ENCODE results near the gene MED20. TPM values are rescaled to one million over a fixed set of nuclear protein-coding genes. Genes with fewer than 3 reads are reported as not detected.
A peak's percentile ranks its signal among the peaks of the same experiment; 100 is the strongest.

Gene MED20
- 10 to 100 TPM; 21.4 to 21.9 TPM for total RNA-seq

- Mint-ChIP-seq H3K4me3 (peak within 1 kb of the TSS; percentile 95), H3K27me3 (no peaks in the 10 kb centered on the region), H3K36me3 (ENCODE audit: low read depth) (peaks cover 39% of the 10 kb centered on the region), H3K4me1 (peaks cover 59% of the 10 kb centered on the region), H3K27ac (peak within 1 kb of the TSS; percentile 97), H3K9me3 (no peaks in the 10 kb centered on the region)
- ChIA-PET POLR2A (interaction anchor here (0.7 to 5.7 kb wide), 21 partner anchors 8 to 969 kb away, joined by 3 to 191 read pairs (median 4); partner anchors contain the start of genes CCND3, MRPS10, TAF8 and TOMM6), CTCF (interaction anchor here (0.6 to 6.3 kb wide), 44 partner anchors 9 to 645 kb away, joined by 3 to 199 read pairs (median 5); partner anchors contain the start of genes CCND3, FRS3, PRICKLE4 and TAF8)
- DNase-seq = peak; percentile 95
Measured at GRCh38 chr6:41920921-41921711, at the start of gene MED20, which contains the start of gene BYSL. MED20 (minus strand) TSS chr6:41921139; CDS start chr6:41921018, 121 bp downstream. BYSL (plus strand) TSS chr6:41921499; CDS start chr6:41921563, 64 bp downstream.

- CTCF ChIA-PET = no interaction called here
Measured at GRCh38 chr6:41970436-41970846, 49.5 kb upstream of the MED20 start.

GRCh38 chr6:41967312-41968287 is 46.7 kb upstream of the MED20 start:
- ChIA-PET CTCF (interaction anchor here (1.5 to 1.8 kb wide), 3 partner anchors 46 to 77 kb away, joined by 4 to 6 read pairs (median 5); partner anchors contain the start of genes BYSL and MED20), POLR2A (interaction anchor here (1.0 to 1.6 kb wide), 2 partner anchors 9 to 74 kb away, joined by 3 to 5 read pairs; no protein-coding TSS in a partner anchor)
- peaks cover 44% of the 10 kb centered on the region for H3K4me1 Mint-ChIP-seq
- peaks cover 6% of the 10 kb centered on the region for H3K9me3 Mint-ChIP-seq
- no peak overlapping the region for H3K4me3 Mint-ChIP-seq
- H3K27me3 Mint-ChIP-seq = no peaks in the 10 kb centered on the region
- no peak for DNase-seq
- H3K36me3 Mint-ChIP-seq (ENCODE audit: low read depth) = peaks cover 10% of the 10 kb centered on the region
- H3K27ac Mint-ChIP-seq = no peak overlapping the region

More at GRCh38 chr6:41970436-41970846, 49.5 kb upstream of the MED20 start:
- H3K36me3 Mint-ChIP-seq (ENCODE audit: low read depth) = peaks cover 9% of the 10 kb centered on the region
- POLR2A ChIA-PET = no interaction called here
- H3K4me1 Mint-ChIP-seq = peaks cover 23% of the 10 kb centered on the region
- peak overlapping the region; percentile 70 for H3K27ac Mint-ChIP-seq
- H3K9me3 Mint-ChIP-seq = peaks cover 6% of the 10 kb centered on the region
- no peaks in the 10 kb centered on the region for H3K27me3 Mint-ChIP-seq
- no peak for DNase-seq
- no peak overlapping the region for H3K4me3 Mint-ChIP-seq

GRCh38 chr6:41966961-41967311 is 46.0 kb upstream of the MED20 start:
- ChIA-PET POLR2A (interaction anchor here (1.6 kb wide), 1 partner anchor 75 kb away, joined by 5 read pairs; no protein-coding TSS in a partner anchor), CTCF (interaction anchor here (1.5 kb wide), 1 partner anchor 72 kb away, joined by 6 read pairs; no protein-coding TSS in a partner anchor)
- Mint-ChIP-seq H3K4me1 (peaks cover 45% of the 10 kb centered on the region), H3K36me3 (ENCODE audit: low read depth) (peaks cover 7% of the 10 kb centered on the region), H3K27ac (no peak overlapping the region), H3K27me3 (no peaks in the 10 kb centered on the region), H3K9me3 (peaks cover 6% of the 10 kb centered on the region), H3K4me3 (no peak overlapping the region)
- DNase-seq = no peak

GRCh38 chr6:41966214-41966920 is 45.4 kb upstream of the MED20 start:
- no peaks in the 10 kb centered on the region for H3K27me3 Mint-ChIP-seq
- peaks cover 12% of the 10 kb centered on the region for H3K36me3 Mint-ChIP-seq (ENCODE audit: low read depth)
- peaks cover 50% of the 10 kb centered on the region for H3K4me1 Mint-ChIP-seq
- peaks cover 6% of the 10 kb centered on the region for H3K9me3 Mint-ChIP-seq
- no peak overlapping the region for H3K4me3 Mint-ChIP-seq
- ChIA-PET POLR2A (interaction anchor here (1.1 to 1.2 kb wide), 2 partner anchors 9 to 73 kb away, joined by 3 to 4 read pairs; no protein-coding TSS in a partner anchor), CTCF (interaction anchor here (0.6 to 1.9 kb wide), 2 partner anchors 11 to 138 kb away, joined by 5 to 6 read pairs; no protein-coding TSS in a partner anchor)
- no peak overlapping the region for H3K27ac Mint-ChIP-seq
- DNase-seq = no peak

- peaks cover 4% of the 10 kb centered on the region for H3K9me3 Mint-ChIP-seq
- no peak for DNase-seq
- ChIA-PET CTCF (interaction anchor here (0.6 to 1.9 kb wide), 2 partner anchors 10 to 139 kb away, joined by 5 to 6 read pairs; no protein-coding TSS in a partner anchor), POLR2A (interaction anchor here (1.1 to 1.2 kb wide), 2 partner anchors 10 to 74 kb away, joined by 3 to 4 read pairs; no protein-coding TSS in a partner anchor)
- peaks cover 14% of the 10 kb centered on the region for H3K36me3 Mint-ChIP-seq (ENCODE audit: low read depth)
- no peak overlapping the region for H3K27ac Mint-ChIP-seq
- no peaks in the 10 kb centered on the region for H3K27me3 Mint-ChIP-seq
- peaks cover 50% of the 10 kb centered on the region for H3K4me1 Mint-ChIP-seq
- H3K4me3 Mint-ChIP-seq = no peak overlapping the region
Measured at GRCh38 chr6:41965429-41966213, 44.7 kb upstream of the MED20 start.

- no peaks in the 10 kb centered on the region for H3K9me3 Mint-ChIP-seq
- H3K4me1 Mint-ChIP-seq = peaks cover 52% of the 10 kb centered on the region
- ChIA-PET CTCF (interaction anchor here (0.8 to 2.3 kb wide), 3 partner anchors 43 to 140 kb away, joined by 4 to 8 read pairs (median 6); partner anchors contain the start of genes BYSL and MED20), POLR2A (interaction anchor here (0.7 to 2.1 kb wide), 5 partner anchors 12 to 76 kb away, joined by 3 to 5 read pairs (median 3); no protein-coding TSS in a partner anchor)
- H3K36me3 Mint-ChIP-seq (ENCODE audit: low read depth) = peaks cover 14% of the 10 kb centered on the region
- H3K27ac Mint-ChIP-seq = no peak overlapping the region
- H3K27me3 Mint-ChIP-seq = no peaks in the 10 kb centered on the region
- no peak overlapping the region for H3K4me3 Mint-ChIP-seq
- DNase-seq = no peak
Measured at GRCh38 chr6:41964201-41964887, 43.4 kb upstream of the MED20 start.

- ChIA-PET CTCF (interaction anchor here (0.8 to 2.3 kb wide), 3 partner anchors 25 to 80 kb away, joined by 4 to 8 read pairs (median 4); partner anchors contain the start of genes BYSL and MED20), POLR2A (interaction anchor here (0.7 to 2.1 kb wide), 8 partner anchors 13 to 125 kb away, joined by 3 to 5 read pairs (median 4); partner anchors contain the start of genes BYSL and MED20)
- no peak overlapping the region for H3K27ac Mint-ChIP-seq
- no peaks in the 10 kb centered on the region for H3K27me3 Mint-ChIP-seq
- DNase-seq = no peak
- peaks cover 62% of the 10 kb centered on the region for H3K4me1 Mint-ChIP-seq
- H3K9me3 Mint-ChIP-seq = peaks cover 4% of the 10 kb centered on the region
- H3K36me3 Mint-ChIP-seq (ENCODE audit: low read depth) = peaks cover 23% of the 10 kb centered on the region
- H3K4me3 Mint-ChIP-seq = no peak overlapping the region
Measured at GRCh38 chr6:41963371-41963770, 42.4 kb upstream of the MED20 start.

- no peak for DNase-seq
- H3K27ac Mint-ChIP-seq = no peak overlapping the region
- POLR2A ChIA-PET = no interaction called here
Measured at GRCh38 chr6:41960028-41960427, 39.1 kb upstream of the MED20 start.

GRCh38 chr6:41958022-41958856 is 37.3 kb upstream of the MED20 start:
- Mint-ChIP-seq H3K27ac (peak overlapping the region; percentile 74), H3K27me3 (no peaks in the 10 kb centered on the region), H3K36me3 (ENCODE audit: low read depth) (peaks cover 24% of the 10 kb centered on the region), H3K4me3 (no peak overlapping the region), H3K4me1 (peaks cover 54% of the 10 kb centered on the region), H3K9me3 (peaks cover 5% of the 10 kb centered on the region)
- ChIA-PET POLR2A (interaction anchor here (0.9 kb wide), 1 partner anchor 82 kb away, joined by 3 read pairs; no protein-coding TSS in a partner anchor), CTCF (interaction anchor here (1.1 kb wide), 2 partner anchors 19 to 84 kb away, joined by 4 read pairs; no protein-coding TSS in a partner anchor)
- DNase-seq = peak; percentile 20

More at GRCh38 chr6:41960028-41960427, 39.1 kb upstream of the MED20 start:
- CTCF ChIA-PET = interaction anchor here (0.6 to 2.5 kb wide), 2 partner anchors 39 to 182 kb away, joined by 3 to 9 read pairs; partner anchors contain the start of genes BYSL and MED20
- peaks cover 25% of the 10 kb centered on the region for H3K36me3 Mint-ChIP-seq (ENCODE audit: low read depth)
- no peaks in the 10 kb centered on the region for H3K27me3 Mint-ChIP-seq
- H3K4me3 Mint-ChIP-seq = no peak overlapping the region
- H3K4me1 Mint-ChIP-seq = peaks cover 66% of the 10 kb centered on the region
- peaks cover 5% of the 10 kb centered on the region for H3K9me3 Mint-ChIP-seq

Measured in activated CD4-positive, alpha-beta memory T cell treated with anti-CD3 and anti-CD28 coated beads, Interleukin-2, amount 10 ng/mL, durations not matched to agents 7 days and 5 days (primary cell).